ENCODE measurements around the gene SLC15A1. TPM values are rescaled to one million over a fixed set of nuclear protein-coding genes. Genes with fewer than 3 reads are reported as not detected.
A peak's percentile ranks its signal among the peaks of the same experiment; 100 is the strongest.

Gene SLC15A1
- total RNA-seq, 2 donors from 2014 or later = 2.4 to 38.5 TPM

DNA sequence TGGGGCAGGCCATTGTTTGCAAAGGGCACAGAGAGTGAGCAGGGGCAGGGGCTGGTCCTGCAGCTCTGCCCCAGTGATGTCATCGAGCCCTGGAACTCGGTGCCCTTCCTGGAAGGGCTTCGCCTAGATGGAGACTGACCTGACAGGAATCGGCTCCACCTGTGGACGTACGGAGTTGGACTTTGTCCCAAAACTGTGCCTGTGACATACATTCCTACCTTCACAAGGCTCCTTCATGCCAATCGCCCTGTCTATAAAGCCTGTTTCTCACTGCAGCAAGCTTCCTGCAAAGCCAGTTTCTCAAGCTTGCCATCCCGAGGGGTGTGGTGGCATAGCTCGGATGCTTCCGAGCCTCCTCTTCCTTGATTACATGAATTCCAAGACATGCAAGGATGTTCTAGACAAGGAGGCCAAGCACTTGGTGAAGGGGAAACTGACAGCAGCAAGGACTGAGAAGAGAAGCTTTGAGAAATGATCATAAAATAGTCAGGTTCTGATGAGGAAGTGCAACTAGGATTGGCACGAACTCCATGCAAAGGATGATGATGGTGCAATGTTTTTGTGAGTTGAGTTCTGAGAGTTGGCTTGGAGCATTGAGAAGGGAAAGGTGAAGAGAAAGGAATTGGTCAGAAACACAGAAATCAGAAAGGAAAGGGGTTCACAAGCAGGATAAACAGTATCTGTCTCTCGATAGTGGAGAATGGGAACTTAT lies 101.9 kb downstream of the SLC15A1 start:
- no peaks in the 10 kb centered on the region for H3K36me3 ChIP-seq
- H3K27ac ChIP-seq = peak overlapping the region; percentile 85
- no peaks in the 10 kb centered on the region for H3K27me3 ChIP-seq
- TF ChIP-seq, protein P1, sequence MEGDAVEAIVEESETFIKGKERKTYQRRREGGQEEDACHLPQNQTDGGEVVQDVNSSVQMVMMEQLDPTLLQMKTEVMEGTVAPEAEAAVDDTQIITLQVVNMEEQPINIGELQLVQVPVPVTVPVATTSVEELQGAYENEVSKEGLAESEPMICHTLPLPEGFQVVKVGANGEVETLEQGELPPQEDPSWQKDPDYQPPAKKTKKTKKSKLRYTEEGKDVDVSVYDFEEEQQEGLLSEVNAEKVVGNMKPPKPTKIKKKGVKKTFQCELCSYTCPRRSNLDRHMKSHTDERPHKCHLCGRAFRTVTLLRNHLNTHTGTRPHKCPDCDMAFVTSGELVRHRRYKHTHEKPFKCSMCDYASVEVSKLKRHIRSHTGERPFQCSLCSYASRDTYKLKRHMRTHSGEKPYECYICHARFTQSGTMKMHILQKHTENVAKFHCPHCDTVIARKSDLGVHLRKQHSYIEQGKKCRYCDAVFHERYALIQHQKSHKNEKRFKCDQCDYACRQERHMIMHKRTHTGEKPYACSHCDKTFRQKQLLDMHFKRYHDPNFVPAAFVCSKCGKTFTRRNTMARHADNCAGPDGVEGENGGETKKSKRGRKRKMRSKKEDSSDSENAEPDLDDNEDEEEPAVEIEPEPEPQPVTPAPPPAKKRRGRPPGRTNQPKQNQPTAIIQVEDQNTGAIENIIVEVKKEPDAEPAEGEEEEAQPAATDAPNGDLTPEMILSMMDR (IDR thresholded peaks at IDR 0.05) = no peak
- intact Hi-C loops (cut with DNase I) = loop anchor here (2.0 to 5.0 kb wide), 4 partner anchors 68 to 203 kb away; no protein-coding TSS in a partner anchor
- H3K9ac ChIP-seq (ENCODE audit: low read depth in 2 of 2, low read length in 2 of 2) = peak overlapping the region in 1 of 2 donors; percentile 63
- H3K4me1 ChIP-seq = peaks cover 4% of the 10 kb centered on the region
- H3K9me3 ChIP-seq = no peaks in the 10 kb centered on the region
- DNase-seq = peak; percentile 95
- H3K4me3 ChIP-seq = no peak overlapping the region

DNA sequence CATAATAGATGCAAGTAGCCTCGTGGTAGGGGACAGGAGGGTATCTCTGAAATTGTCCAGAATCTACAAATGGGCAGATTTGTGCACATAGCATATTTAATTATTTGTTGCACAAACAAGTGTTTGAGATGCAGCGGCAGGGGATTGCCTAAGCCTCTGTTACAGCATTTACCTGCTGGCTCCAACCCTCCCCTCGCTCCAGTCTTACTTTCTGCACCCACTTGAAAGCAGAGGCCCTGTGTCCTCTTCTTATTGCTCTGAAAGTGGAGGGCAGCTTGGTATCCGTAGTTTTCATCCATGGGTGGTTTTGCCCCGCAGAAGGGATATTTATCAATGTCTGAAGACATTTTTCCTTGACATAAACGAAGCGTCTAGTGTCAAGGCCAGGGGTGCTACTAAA lies 102.6 kb downstream of the SLC15A1 start:
- peak overlapping the region; percentile 85 for H3K27ac ChIP-seq
- peaks cover 4% of the 10 kb centered on the region for H3K4me1 ChIP-seq
- H3K9ac ChIP-seq (ENCODE audit: low read depth in 2 of 2, low read length in 2 of 2) = peak overlapping the region in 1 of 2 donors; percentile 63
- intact Hi-C loops (cut with DNase I) = loop anchor here (2.0 to 5.0 kb wide), 4 partner anchors 68 to 203 kb away; no protein-coding TSS in a partner anchor
- TF ChIP-seq, protein P1 (IDR thresholded peaks at IDR 0.05) = no peak
- no peaks in the 10 kb centered on the region for H3K27me3 ChIP-seq
- H3K9me3 ChIP-seq = no peaks in the 10 kb centered on the region
- no peaks in the 10 kb centered on the region for H3K36me3 ChIP-seq
- no peak overlapping the region for H3K4me3 ChIP-seq
- no peak for DNase-seq

DNA sequence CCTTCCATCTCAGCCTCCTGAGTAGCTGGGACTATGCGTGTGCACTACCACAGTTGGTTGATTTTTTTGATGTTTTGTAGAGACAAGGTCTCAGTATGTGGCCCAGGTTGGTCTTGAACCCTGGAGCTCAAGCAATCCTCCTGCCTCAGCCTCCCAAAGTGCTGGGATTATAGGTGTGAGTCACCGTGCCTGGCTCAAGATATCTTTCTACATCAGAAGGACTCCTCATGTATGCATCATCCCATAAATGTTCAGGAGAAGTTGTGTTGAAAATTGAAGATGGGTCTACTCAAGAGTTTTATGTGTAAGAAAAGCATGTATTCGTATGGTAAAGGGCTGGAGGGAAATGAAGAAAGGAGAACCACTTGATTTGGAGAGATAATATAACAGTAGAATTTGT lies 103.8 kb downstream of the SLC15A1 start:
- Histone ChIP-seq H3K27ac (peak overlapping the region; percentile 85), H3K27me3 (no peaks in the 10 kb centered on the region), H3K9me3 (no peaks in the 10 kb centered on the region), H3K4me3 (no peak overlapping the region), H3K36me3 (no peaks in the 10 kb centered on the region), H3K9ac (ENCODE audit: low read depth in 2 of 2, low read length in 2 of 2) (peak overlapping the region in 1 of 2 donors; percentile 48), H3K4me1 (peaks cover 4% of the 10 kb centered on the region)
- TF ChIP-seq, protein P1 (IDR thresholded peaks at IDR 0.05) = no peak
- intact Hi-C loops (cut with DNase I) = no loop called here
- DNase-seq = no peak

DNA sequence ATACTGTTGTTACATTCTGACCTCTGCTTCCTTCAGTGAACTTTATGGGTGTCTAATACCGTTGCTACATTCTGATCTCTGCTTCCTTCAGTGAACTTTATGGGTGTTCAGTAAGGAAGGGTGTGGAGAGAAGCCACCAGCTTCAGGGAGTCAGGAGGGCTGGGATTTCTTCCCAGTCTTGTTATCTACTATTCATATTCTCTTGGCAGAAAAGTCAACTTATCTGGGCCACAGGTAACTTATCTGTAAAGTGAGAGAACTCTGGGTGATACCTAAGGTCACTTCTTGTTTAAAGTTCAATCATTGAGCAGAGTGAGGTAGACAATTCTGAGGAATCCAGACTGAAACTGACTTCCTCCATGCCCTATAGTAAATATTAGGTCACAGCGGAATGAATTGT lies 104.3 kb downstream of the SLC15A1 start:
- peak; percentile 59 for DNase-seq
- H3K27me3 ChIP-seq = no peaks in the 10 kb centered on the region
- H3K4me1 ChIP-seq = peaks cover 4% of the 10 kb centered on the region
- H3K9ac ChIP-seq (ENCODE audit: low read depth in 2 of 2, low read length in 2 of 2) = peak overlapping the region in 1 of 2 donors; percentile 52
- no peaks in the 10 kb centered on the region for H3K9me3 ChIP-seq
- no peak overlapping the region for H3K4me3 ChIP-seq
- H3K36me3 ChIP-seq = no peaks in the 10 kb centered on the region
- TF ChIP-seq, protein P1 (IDR thresholded peaks at IDR 0.05) = no peak
- intact Hi-C loops (cut with DNase I) = no loop called here
- H3K27ac ChIP-seq = peak overlapping the region; percentile 85

DNA sequence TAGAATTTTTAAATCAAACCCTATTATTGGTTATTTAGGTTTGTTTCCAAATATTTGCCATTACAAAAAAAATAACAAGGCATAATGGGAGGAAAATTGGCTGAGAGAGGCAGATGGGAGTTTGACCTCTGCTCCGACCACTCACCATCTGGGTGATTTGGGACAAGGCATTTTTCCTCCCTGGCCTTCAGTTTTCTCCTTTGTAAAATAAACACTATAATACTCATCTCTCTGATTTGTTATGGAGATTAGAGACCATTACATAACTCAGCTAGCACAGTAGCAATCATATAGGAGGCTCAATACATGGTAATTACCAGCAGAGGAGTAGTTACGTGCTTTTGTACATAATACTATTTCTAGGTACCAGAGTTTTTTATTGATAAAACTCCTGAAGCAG lies 105.4 kb downstream of the SLC15A1 start:
- Histone ChIP-seq H3K9ac (ENCODE audit: low read depth in 2 of 2, low read length in 2 of 2) (peak overlapping the region in 1 of 2 donors; percentile 52), H3K27ac (peak overlapping the region; percentile 85), H3K4me1 (peaks cover 4% of the 10 kb centered on the region), H3K27me3 (no peaks in the 10 kb centered on the region), H3K4me3 (no peak overlapping the region), H3K9me3 (no peaks in the 10 kb centered on the region), H3K36me3 (no peaks in the 10 kb centered on the region)
- TF ChIP-seq, protein P1 (IDR thresholded peaks at IDR 0.05) = no peak
- no peak for DNase-seq
- intact Hi-C loops (cut with DNase I) = no loop called here

Data from colonic mucosa (tissue), 4 donors.